Anterior cingulate cortex (tissue), 58 donors: ENCODE results near the gene DIAPH1.

Source experiments
- DNase-seq, 58 donors: peaks; one replicate each; lab custom pipeline; 2025; lab: John Stamatoyannopoulos, UW

DIAPH1 gene

GRCh38 chr5:141640698-141641097 is 21.9 kb upstream of the DIAPH1 start:
- no peak for DNase-seq

GRCh38 chr5:141640051-141640415 is 21.2 kb upstream of the DIAPH1 start:
- no peak for DNase-seq

GRCh38 chr5:141639357-141640050 is 20.7 kb upstream of the DIAPH1 start:
- no peak for DNase-seq

- DNase-seq: no peak
Observed at GRCh38 chr5:141638771-141639170, 20.0 kb upstream of the DIAPH1 start.

- peak in 18 of 58 donors; percentile 12 to 49 (median 27) for DNase-seq
Observed at GRCh38 chr5:141637767-141638419, 19.1 kb upstream of the DIAPH1 start.

- DNase-seq: peak in 13 of 58 donors; percentile 35 to 73 (median 54)
Observed at GRCh38 chr5:141637123-141637766, 18.4 kb upstream of the DIAPH1 start.

- DNase-seq: peak; percentile 26 to 95 (median 88)
Observed at GRCh38 chr5:141636413-141637122, 17.8 kb upstream of the DIAPH1 start, which contains the start of the genes HDAC3 and RELL2. HDAC3 (minus strand) TSS chr5:141636849; CDS start chr5:141636790, 59 bp downstream. RELL2 (plus strand) TSS chr5:141636997; CDS start chr5:141638226, 1,229 bp downstream.

- DNase-seq: no peak
Observed at GRCh38 chr5:141636106-141636412, 17.3 kb upstream of the DIAPH1 start.

GRCh38 chr5:141635646-141636045 is 16.8 kb upstream of the DIAPH1 start:
- no peak for DNase-seq

- no peak for DNase-seq
Observed at GRCh38 chr5:141634720-141635119, 15.9 kb upstream of the DIAPH1 start.

GRCh38 chr5:141633871-141634561 is 15.2 kb upstream of the DIAPH1 start:
- no peak for DNase-seq

GRCh38 chr5:141632650-141633049 is 13.8 kb upstream of the DIAPH1 start:
- DNase-seq: no peak

- no peak for DNase-seq
Observed at GRCh38 chr5:141630570-141631140, 11.9 kb upstream of the DIAPH1 start.

- DNase-seq: no peak
Observed at GRCh38 chr5:141628175-141628788, 9.5 kb upstream of the DIAPH1 start.

GRCh38 chr5:141623611-141624010 is 4.8 kb upstream of the DIAPH1 start:
- no peak for DNase-seq

GRCh38 chr5:141623186-141623585 is 4.4 kb upstream of the DIAPH1 start:
- peak in 3 of 58 donors; percentile 8 to 26 (median 20) for DNase-seq

- peak in 5 of 58 donors; percentile 20 to 57 (median 39) for DNase-seq
Observed at GRCh38 chr5:141618030-141618803, 583 bp downstream of the DIAPH1 start.

- no peak for DNase-seq
Observed at GRCh38 chr5:141617682-141618029, 1.1 kb downstream of the DIAPH1 start.

GRCh38 chr5:141617128-141617527 is 1.7 kb downstream of the DIAPH1 start:
- no peak for DNase-seq
